Measurements from ENCODE around the gene MAST4. TPM values are rescaled to one million over a fixed set of nuclear protein-coding genes. Genes with fewer than 3 reads are reported as not detected.

The MAST4 gene
- total and polyA plus RNA-seq, 2 of the 8 experiments (the other 6 are each of a cell fraction or from before 2014, with no cell fraction given): 1.5 to 2.6 TPM

GRCh38 chr5:66616520-66617225 is 20.5 kb downstream of the MAST4 start:
- CTCF ChIA-PET (ENCODE audit: partially characterized antibody): interaction anchor here (1.1 kb wide), 1 partner anchor 113 kb away, joined by 4 read pairs; no protein-coding TSS in a partner anchor
- Histone ChIP-seq H3K23me2 (ENCODE audit: low read depth, low read length) (no peaks in the 10 kb centered on the region), H4K20me1 (replicated peaks in 1 of 2; ENCODE audit: control insufficient read depth in 1 of 2, insufficient read depth in 2 of 2, low read length in 2 of 2) (no peaks in the 10 kb centered on the region), H4K8ac (ENCODE audit: extremely low read depth, insufficient read depth, low read length) (no peak overlapping the region), H2AK5ac (ENCODE audit: low read depth, low read length) (no peak overlapping the region), H2BK20ac (ENCODE audit: low read length) (no peak overlapping the region), H4K5ac (ENCODE audit: insufficient read length, low read depth, low read length) (no peak overlapping the region), H3K79me1 (ENCODE audit: low read depth, low read length) (no peaks in the 10 kb centered on the region; the same call in 1 of the 2 replicates), H3K4ac (replicated peaks; ENCODE audit: insufficient read length, low read depth, low read length) (no peak overlapping the region), H3K9me3 (ENCODE audit: insufficient read depth in 2 of 2, low read depth in 1 of 2, low read length in 1 of 2) (no peaks in the 10 kb centered on the region), H2BK120ac (replicated peaks; ENCODE audit: low read depth, low read length) (no peak overlapping the region), H3K9ac (replicated peaks in 1 of 4; ENCODE audit: extremely low read depth in 1 of 4, low read depth in 3 of 4, low read length in 3 of 4) (no peak overlapping the region), H3K4me3 (ENCODE audit: extremely low read depth in 1 of 4, insufficient read depth in 2 of 4, low read depth in 3 of 4, low read length in 4 of 4) (no peak overlapping the region), H2BK5ac (ENCODE audit: low read depth, low read length) (no peak overlapping the region), H3K36me3 (ENCODE audit: control insufficient read depth in 2 of 4, insufficient read depth in 4 of 4, low read length in 3 of 4) (no peaks in the 10 kb centered on the region), H3K56ac (replicated peaks; ENCODE audit: insufficient read length, low read depth, low read length) (no peak overlapping the region), H3K18ac (ENCODE audit: extremely low read depth, low read length) (no peak overlapping the region), H4K91ac (replicated peaks; ENCODE audit: insufficient read length, low read length) (no peak overlapping the region), H3K79me2 (ENCODE audit: control insufficient read depth in 1 of 2, insufficient read depth in 2 of 2, low read length in 2 of 2) (no peaks in the 10 kb centered on the region), H3K27ac (ENCODE audit: low read depth, low read length) (no peak overlapping the region), H3K4me2 (ENCODE audit: insufficient read depth in 1 of 2, low read depth in 2 of 2, low read length in 2 of 2) (no peak overlapping the region), H3K4me1 (replicated peaks in 1 of 4; ENCODE audit: control insufficient read depth in 3 of 4, insufficient read depth in 4 of 4, low read length in 3 of 4) (0 out of 7 replicates have a peak, but pooled peaks cover 0 to 2% (median 0%) of the 10 kb centered on the region in 4 experiments), H2BK15ac (ENCODE audit: low read length) (no peak overlapping the region), H2BK12ac (ENCODE audit: low read depth, low read length) (no peak overlapping the region), H2AFZ (ENCODE audit: low read length) (no peak overlapping the region), H3K27me3 (replicated peaks in 1 of 4; ENCODE audit: control insufficient read depth in 3 of 4, extremely low read depth in 1 of 4, insufficient read depth in 3 of 4, low read length in 3 of 4) (no peaks in the 10 kb centered on the region), H3K23ac (ENCODE audit: insufficient read length) (no peak overlapping the region), H3K14ac (ENCODE audit: insufficient read length) (no peak overlapping the region)
- POLR2A ChIA-PET (ENCODE audit: partially characterized antibody): no interaction called here
- DNase-seq (ENCODE audit: low read depth in 1 of 2, low spot score in 2 of 2) (no peak), FAIRE-seq (no peak)
- 91% methylated on average over 3 of the region's 3 CpGs; no CpG with 5 or more reads in 1 of the 2 experiments for WGBS, 2 experiments (ENCODE audit: extremely low coverage in 1 of 2, insufficient coverage in 1 of 2, insufficient read length in 1 of 2, insufficient replicate concordance in 2 of 2, low coverage in 1 of 2, low lambda C conversion rate in 2 of 2, missing lambda C conversion rate in 1 of 2)
- TF ChIP-seq CTCF (IDR thresholded peaks at IDR 0.05; ENCODE audit: control extremely low read depth in 1 of 3, insufficient read depth in 1 of 3, low read depth in 1 of 3, low read length in 3 of 3): no peak
- no peak for TF ChIP-seq BCL11A (IDR thresholded peaks at IDR 0.05; ENCODE audit: low read depth in 2 of 2, low read length in 2 of 2)
- TF ChIP-seq KDM5A (IDR thresholded peaks at IDR 0.05; ENCODE audit: low read length): no peak
- no peak for TF ChIP-seq SAP30 (IDR thresholded peaks at IDR 0.05; ENCODE audit: insufficient read depth, insufficient replicate concordance, low read length)
- TF ChIP-seq KDM4A (IDR thresholded peaks at IDR 0.05; ENCODE audit: low read depth, low read length, severe bottlenecking): no peak
- TF ChIP-seq SUZ12 (IDR thresholded peaks at IDR 0.05; ENCODE audit: low read length): no peak
- TF ChIP-seq TBP (IDR thresholded peaks at IDR 0.05; ENCODE audit: low read depth, low read length): no peak
- no peak for TF ChIP-seq SP2 (IDR thresholded peaks at IDR 0.05; ENCODE audit: low read length)
- TF ChIP-seq E2F6 (IDR thresholded peaks at IDR 0.05): no peak

All from H1 (cell line).